HuH-7.5 (cell line): ENCODE results near the gene NPEPL1.

Source experiments
- DNase-seq: peaks from one replicate; pipeline ENCODE4 v3.0.0; 2011; ENCODE audit warnings: low spot score

The NPEPL1 gene

GRCh38 chr20:58657986-58658385, 34.6 kb upstream of the NPEPL1 start:
- no peak for DNase-seq

- no peak for DNase-seq
Measured at GRCh38 chr20:58658760-58659159, 33.8 kb upstream of the NPEPL1 start.

- no peak for DNase-seq
Measured at GRCh38 chr20:58659841-58660240, 32.8 kb upstream of the NPEPL1 start.

- no peak for DNase-seq
Measured at GRCh38 chr20:58660855-58661597, 31.6 kb upstream of the NPEPL1 start.

- no peak for DNase-seq
Measured at GRCh38 chr20:58661598-58662473, 30.8 kb upstream of the NPEPL1 start.

GRCh38 chr20:58664331-58664730, 28.3 kb upstream of the NPEPL1 start:
- DNase-seq, result no peak

- no peak for DNase-seq
Measured at GRCh38 chr20:58664883-58665282, 27.7 kb upstream of the NPEPL1 start.

- DNase-seq, result no peak
Measured at GRCh38 chr20:58665606-58666005, 27.0 kb upstream of the NPEPL1 start.

GRCh38 chr20:58666702-58667101, 25.9 kb upstream of the NPEPL1 start:
- DNase-seq, result no peak

- no peak for DNase-seq
Measured at GRCh38 chr20:58667975-58668374, 24.6 kb upstream of the NPEPL1 start.

GRCh38 chr20:58668901-58669286, 23.7 kb upstream of the NPEPL1 start:
- no peak for DNase-seq

GRCh38 chr20:58669287-58670006, 23.2 kb upstream of the NPEPL1 start:
- no peak for DNase-seq

- DNase-seq, result no peak
Measured at GRCh38 chr20:58670102-58670501, 22.5 kb upstream of the NPEPL1 start.

GRCh38 chr20:58670659-58671058, 21.9 kb upstream of the NPEPL1 start:
- DNase-seq, result no peak

- DNase-seq, result no peak
Measured at GRCh38 chr20:58673119-58673518, 19.5 kb upstream of the NPEPL1 start.

GRCh38 chr20:58675146-58675584, 17.4 kb upstream of the NPEPL1 start:
- DNase-seq, result no peak

GRCh38 chr20:58675641-58676040, 17.0 kb upstream of the NPEPL1 start:
- DNase-seq, result no peak

GRCh38 chr20:58676161-58676560, 16.4 kb upstream of the NPEPL1 start:
- no peak for DNase-seq

GRCh38 chr20:58677079-58677604, 15.5 kb upstream of the NPEPL1 start:
- DNase-seq, result no peak

GRCh38 chr20:58677808-58678207, 14.8 kb upstream of the NPEPL1 start:
- no peak for DNase-seq

- no peak for DNase-seq
Measured at GRCh38 chr20:58678806-58679205, 13.8 kb upstream of the NPEPL1 start.
